ENCODE data around the gene ROR1. TPM values are rescaled to one million over a fixed set of nuclear protein-coding genes. Genes with fewer than 3 reads are reported as not detected.

Gene ROR1
- total and polyA plus RNA-seq, 2 donors (not counting 3 experiments of a cell fraction or from before 2014, with no cell fraction given): 2.6 to 3.5 TPM

DNA sequence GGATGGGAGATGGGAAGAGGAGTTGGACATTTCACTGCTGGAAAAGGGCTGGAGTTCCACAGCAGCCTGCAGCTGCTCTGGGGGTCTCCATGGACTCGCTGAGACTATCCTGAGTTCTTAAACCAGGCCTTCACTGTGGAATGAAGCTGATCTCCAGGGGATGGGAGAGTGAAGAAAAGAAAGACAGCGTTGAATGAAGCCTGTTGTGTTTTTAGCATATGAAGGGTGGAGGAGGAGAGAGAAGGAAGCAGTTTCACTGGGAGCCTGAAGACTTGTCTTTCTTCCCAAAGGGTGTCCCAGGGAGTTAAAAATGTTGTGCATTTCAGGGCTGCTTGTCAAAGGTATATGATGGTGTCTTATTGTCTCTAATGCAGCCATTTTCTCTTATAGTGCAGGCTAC is 9.2 kb downstream of the ROR1 start:
- ChIA-PET CTCF (interaction anchor here (1.0 kb wide), 1 partner anchor 9 kb away, joined by 3 read pairs; the partner anchor contains the start of gene ROR1), POLR2A (interaction anchor here (0.5 kb wide), 1 partner anchor 36 kb away, joined by 3 read pairs; no protein-coding TSS in a partner anchor)
- H3K4me1 ChIP-seq (ENCODE audit: control insufficient read depth, extremely low read depth, insufficient read depth, low read length): no peaks in the 10 kb centered on the region
- H3K9me3 ChIP-seq (replicated peaks; ENCODE audit: control insufficient read depth, insufficient read depth, low read length): no peaks in the 10 kb centered on the region
- no peaks in the 10 kb centered on the region for H3K9me1 ChIP-seq (replicated peaks; ENCODE audit: control insufficient read depth, extremely low read depth, insufficient read depth, low read length)
- no peak overlapping the region for H2AFZ ChIP-seq (ENCODE audit: low read depth, low read length)
- H3K36me3 ChIP-seq (ENCODE audit: control insufficient read depth in 2 of 2, extremely low read depth in 1 of 2, insufficient read depth in 2 of 2, low read length in 2 of 2): no peaks in the 10 kb centered on the region
- peaks cover 0 to 6% of the 10 kb centered on the region in 2 experiments for H3K27me3 ChIP-seq (ENCODE audit: control insufficient read depth in 2 of 2, insufficient read depth in 2 of 2, low read length in 2 of 2)
- no peak overlapping the region for H3K27ac ChIP-seq (ENCODE audit: insufficient read depth, low read depth, low read length)
- DNase-seq (ENCODE audit: low read depth, low spot score) (no peak), FAIRE-seq (no peak)
- no TSS peak for BruUV-seq (replicated peaks)
- no peak for TF ChIP-seq POLR2A (IDR thresholded peaks at IDR 0.05; ENCODE audit: low read depth, low read length)
- TF ChIP-seq, protein P1, sequence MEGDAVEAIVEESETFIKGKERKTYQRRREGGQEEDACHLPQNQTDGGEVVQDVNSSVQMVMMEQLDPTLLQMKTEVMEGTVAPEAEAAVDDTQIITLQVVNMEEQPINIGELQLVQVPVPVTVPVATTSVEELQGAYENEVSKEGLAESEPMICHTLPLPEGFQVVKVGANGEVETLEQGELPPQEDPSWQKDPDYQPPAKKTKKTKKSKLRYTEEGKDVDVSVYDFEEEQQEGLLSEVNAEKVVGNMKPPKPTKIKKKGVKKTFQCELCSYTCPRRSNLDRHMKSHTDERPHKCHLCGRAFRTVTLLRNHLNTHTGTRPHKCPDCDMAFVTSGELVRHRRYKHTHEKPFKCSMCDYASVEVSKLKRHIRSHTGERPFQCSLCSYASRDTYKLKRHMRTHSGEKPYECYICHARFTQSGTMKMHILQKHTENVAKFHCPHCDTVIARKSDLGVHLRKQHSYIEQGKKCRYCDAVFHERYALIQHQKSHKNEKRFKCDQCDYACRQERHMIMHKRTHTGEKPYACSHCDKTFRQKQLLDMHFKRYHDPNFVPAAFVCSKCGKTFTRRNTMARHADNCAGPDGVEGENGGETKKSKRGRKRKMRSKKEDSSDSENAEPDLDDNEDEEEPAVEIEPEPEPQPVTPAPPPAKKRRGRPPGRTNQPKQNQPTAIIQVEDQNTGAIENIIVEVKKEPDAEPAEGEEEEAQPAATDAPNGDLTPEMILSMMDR (IDR thresholded peaks at IDR 0.05; ENCODE audit: extremely low read depth in 1 of 2, insufficient read depth in 1 of 2, low read depth in 1 of 2, low read length in 2 of 2): no peak
- no peak for TF ChIP-seq FOS (IDR thresholded peaks at IDR 0.05; ENCODE audit: borderline replicate concordance, insufficient read depth, low read length)
- no peak for TF ChIP-seq JUN (IDR thresholded peaks at IDR 0.05; ENCODE audit: borderline replicate concordance, insufficient read depth, insufficient read length, low read depth)
- no peak for TF ChIP-seq MYC (IDR thresholded peaks at IDR 0.05; ENCODE audit: low read depth, low read length)
- no peak for TF ChIP-seq GATA2 (IDR thresholded peaks at IDR 0.05; ENCODE audit: insufficient read depth, insufficient read length, low read depth, low read length)
- no peak for TF ChIP-seq POLR2AphosphoS5 (IDR thresholded peaks at IDR 0.05; ENCODE audit: insufficient read depth, low read depth, low read length)
- TF ChIP-seq, protein P2, sequence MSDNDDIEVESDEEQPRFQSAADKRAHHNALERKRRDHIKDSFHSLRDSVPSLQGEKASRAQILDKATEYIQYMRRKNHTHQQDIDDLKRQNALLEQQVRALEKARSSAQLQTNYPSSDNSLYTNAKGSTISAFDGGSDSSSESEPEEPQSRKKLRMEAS (IDR thresholded peaks at IDR 0.05; ENCODE audit: insufficient read depth, insufficient read length): no peak
- TF ChIP-seq EZH2 (IDR thresholded peaks at IDR 0.05; ENCODE audit: borderline replicate concordance, low read depth, low read length, severe bottlenecking): no peak
- H3K4me2 ChIP-seq (ENCODE audit: insufficient read depth, low read length): no peak overlapping the region
- intact Hi-C loops (cut with micrococcal nuclease) (no loop called here), dilution Hi-C loops (cut with MboI; ENCODE audit: extremely low pct_ligation_motif_present, low sequenced_read_pairs) (no loop called here)
- no peaks in the 10 kb centered on the region for H4K20me1 ChIP-seq (replicated peaks; ENCODE audit: control insufficient read depth, extremely low read depth, insufficient read depth, low read length)
- H3K4me3 ChIP-seq (replicated peaks in 1 of 3; ENCODE audit: insufficient read depth in 1 of 3, low read depth in 1 of 3, low read length in 3 of 3): no peak overlapping the region
- H3K9ac ChIP-seq (replicated peaks; ENCODE audit: extremely low read depth, insufficient read depth, low read length): no peak overlapping the region
- H3K79me2 ChIP-seq (ENCODE audit: control insufficient read depth, insufficient read depth, low read length): no peaks in the 10 kb centered on the region

Measured in endothelial cell of umbilical vein (primary cell).